ENCODE results near the gene MOK. TPM values are rescaled to one million over a fixed set of nuclear protein-coding genes. Genes with fewer than 3 reads are reported as not detected.

The MOK gene
- total RNA-seq, 1 experiment from 2014 or later: 107 TPM

GRCh38 chr14:102206918-102207317, 98.0 kb downstream of the MOK start:
- DNase-seq: no peak
- Mint-ChIP-seq H3K4me3 (ENCODE audit: low read depth, unreplicated experiment) (no peak overlapping the region), H3K36me3 (ENCODE audit: insufficient read depth, unreplicated experiment) (peaks cover 32% of the 10 kb centered on the region), H3K27me3 (ENCODE audit: unreplicated experiment) (no peaks in the 10 kb centered on the region), H3K9me3 (ENCODE audit: low read depth, unreplicated experiment) (no peaks in the 10 kb centered on the region), H3K27ac (ENCODE audit: unreplicated experiment) (no peak overlapping the region), H3K4me1 (ENCODE audit: low read depth, unreplicated experiment) (no peaks in the 10 kb centered on the region)
- no TSS peak for BruUV-seq (replicated peaks)
- intact Hi-C loops (cut with micrococcal nuclease; ENCODE audit: unreplicated experiment): no loop called here
- CTCF ChIA-PET: no interaction called here
- TF ChIP-seq CTCF (IDR thresholded peaks at IDR 0.05; ENCODE audit: unreplicated experiment): no peak

GRCh38 chr14:102205560-102205959, 99.4 kb downstream of the MOK start:
- Mint-ChIP-seq H3K36me3 (ENCODE audit: insufficient read depth, unreplicated experiment) (peaks cover 32% of the 10 kb centered on the region), H3K9me3 (ENCODE audit: low read depth, unreplicated experiment) (no peaks in the 10 kb centered on the region), H3K27me3 (ENCODE audit: unreplicated experiment) (no peaks in the 10 kb centered on the region), H3K4me3 (ENCODE audit: low read depth, unreplicated experiment) (no peak overlapping the region), H3K27ac (ENCODE audit: unreplicated experiment) (no peak overlapping the region), H3K4me1 (ENCODE audit: low read depth, unreplicated experiment) (no peaks in the 10 kb centered on the region)
- intact Hi-C loops (cut with micrococcal nuclease; ENCODE audit: unreplicated experiment): no loop called here
- no peak for TF ChIP-seq CTCF (IDR thresholded peaks at IDR 0.05; ENCODE audit: unreplicated experiment)
- BruUV-seq (replicated peaks): no TSS peak
- no peak for DNase-seq
- CTCF ChIA-PET: no interaction called here

GRCh38 chr14:102203382-102203781, 101.6 kb downstream of the MOK start:
- Mint-ChIP-seq H3K36me3 (ENCODE audit: insufficient read depth, unreplicated experiment) (peaks cover 13% of the 10 kb centered on the region), H3K9me3 (ENCODE audit: low read depth, unreplicated experiment) (no peaks in the 10 kb centered on the region), H3K27me3 (ENCODE audit: unreplicated experiment) (no peaks in the 10 kb centered on the region), H3K27ac (ENCODE audit: unreplicated experiment) (no peak overlapping the region), H3K4me3 (ENCODE audit: low read depth, unreplicated experiment) (no peak overlapping the region), H3K4me1 (ENCODE audit: low read depth, unreplicated experiment) (no peaks in the 10 kb centered on the region)
- DNase-seq: no peak
- BruUV-seq (replicated peaks): no TSS peak
- intact Hi-C loops (cut with micrococcal nuclease; ENCODE audit: unreplicated experiment): no loop called here
- no peak for TF ChIP-seq CTCF (IDR thresholded peaks at IDR 0.05; ENCODE audit: unreplicated experiment)
- CTCF ChIA-PET: no interaction called here

GRCh38 chr14:102202944-102203343, 102.0 kb downstream of the MOK start:
- H3K36me3 Mint-ChIP-seq (ENCODE audit: insufficient read depth, unreplicated experiment): peaks cover 13% of the 10 kb centered on the region
- no peak overlapping the region for H3K27ac Mint-ChIP-seq (ENCODE audit: unreplicated experiment)
- CTCF ChIA-PET: no interaction called here
- DNase-seq: no peak
- no TSS peak for BruUV-seq (replicated peaks)
- no peaks in the 10 kb centered on the region for H3K27me3 Mint-ChIP-seq (ENCODE audit: unreplicated experiment)
- intact Hi-C loops (cut with micrococcal nuclease; ENCODE audit: unreplicated experiment): no loop called here
- H3K4me1 Mint-ChIP-seq (ENCODE audit: low read depth, unreplicated experiment): no peaks in the 10 kb centered on the region
- no peak for TF ChIP-seq CTCF (IDR thresholded peaks at IDR 0.05; ENCODE audit: unreplicated experiment)
- H3K9me3 Mint-ChIP-seq (ENCODE audit: low read depth, unreplicated experiment): no peaks in the 10 kb centered on the region
- H3K4me3 Mint-ChIP-seq (ENCODE audit: low read depth, unreplicated experiment): no peak overlapping the region

- no peak for TF ChIP-seq CTCF (IDR thresholded peaks at IDR 0.05; ENCODE audit: unreplicated experiment)
- Mint-ChIP-seq H3K4me1 (ENCODE audit: low read depth, unreplicated experiment) (no peaks in the 10 kb centered on the region), H3K27me3 (ENCODE audit: unreplicated experiment) (no peaks in the 10 kb centered on the region), H3K4me3 (ENCODE audit: low read depth, unreplicated experiment) (no peak overlapping the region), H3K9me3 (ENCODE audit: low read depth, unreplicated experiment) (no peaks in the 10 kb centered on the region), H3K27ac (ENCODE audit: unreplicated experiment) (no peak overlapping the region), H3K36me3 (ENCODE audit: insufficient read depth, unreplicated experiment) (peaks cover 5% of the 10 kb centered on the region)
- no TSS peak for BruUV-seq (replicated peaks)
- no peak for DNase-seq
- CTCF ChIA-PET: no interaction called here
- intact Hi-C loops (cut with micrococcal nuclease; ENCODE audit: unreplicated experiment): no loop called here
Measured at GRCh38 chr14:102201776-102202175, 103.2 kb downstream of the MOK start.
